GM12892 (cell line): ENCODE results near the gene STK38.
"Not testable (repeated sequence)": the region's sequence is repeated elsewhere in the genome, so short reads cannot be mapped to it uniquely, and the experiment has no call there.

Experiments used
- DNase-seq: peaks from one replicate; pipeline ENCODE4 v3.0.0; 2011; ENCODE audit not compliant: insufficient read length
- FAIRE-seq: peaks from 2 replicates; lab custom pipeline; 2011; peaks lifted over from hg19 to GRCh38; lab: Jason Lieb, UNC
- POLR2A ChIP-seq: IDR thresholded peaks from 2 replicates; pipeline ENCODE4 v1.6.1; 2011; ENCODE audit warnings: low read depth, low read length, control low read depth
- POLR2AphosphoS5 ChIP-seq: IDR thresholded peaks from 2 replicates; pipeline ENCODE4 v1.6.1; 2011; ENCODE audit warnings: low read depth, low read length, control low read depth
- TAF1 ChIP-seq: IDR thresholded peaks from 2 replicates; pipeline ENCODE4 v1.6.1; 2011; ENCODE audit warnings: low read depth, mild to moderate bottlenecking, control low read depth, low read length, borderline replicate concordance

STK38 gene

DNA sequence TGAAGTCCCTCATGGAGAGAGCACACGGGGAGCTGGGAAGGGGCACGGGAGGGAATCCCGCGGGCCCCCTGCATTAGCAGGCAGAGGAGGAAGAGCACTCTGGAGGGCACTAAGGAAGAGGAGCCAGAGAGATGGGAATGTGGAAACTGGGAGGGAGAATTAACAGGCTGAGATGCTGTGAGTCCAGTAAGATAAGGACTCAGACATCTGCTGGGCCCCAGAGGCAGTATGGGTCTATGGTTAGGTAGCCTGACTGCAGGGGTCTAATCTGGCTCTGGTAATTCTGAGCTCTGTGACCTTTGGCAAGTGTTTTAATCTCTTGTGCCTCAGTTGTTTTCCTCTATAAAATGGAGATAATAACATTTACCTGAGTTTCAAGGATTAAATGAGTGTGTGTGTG, 31.2 kb upstream of the STK38 start:
- FAIRE-seq: no peak
- DNase-seq: no peak

GRCh38 chr6:36578030-36578429, 30.8 kb upstream of the STK38 start:
- no peak for DNase-seq
- TF ChIP-seq POLR2A: no peak
- TF ChIP-seq TAF1: no peak
- no peak for FAIRE-seq

More for the DNA sequence above, 31.2 kb upstream of the STK38 start:
- no peak for TF ChIP-seq TAF1
- no peak for TF ChIP-seq POLR2AphosphoS5
- no peak for TF ChIP-seq POLR2A

- DNase-seq: no peak
- TF ChIP-seq POLR2AphosphoS5 (no peak), POLR2A (no peak), TAF1 (no peak)
- no peak for FAIRE-seq
Measured at GRCh38 chr6:36577301-36577700, 30.0 kb upstream of the STK38 start.

- no peak for FAIRE-seq
- DNase-seq: no peak
- TF ChIP-seq POLR2A (no peak), TAF1 (no peak), POLR2AphosphoS5 (no peak)
Measured at GRCh38 chr6:36576578-36576977, 29.3 kb upstream of the STK38 start.

DNA sequence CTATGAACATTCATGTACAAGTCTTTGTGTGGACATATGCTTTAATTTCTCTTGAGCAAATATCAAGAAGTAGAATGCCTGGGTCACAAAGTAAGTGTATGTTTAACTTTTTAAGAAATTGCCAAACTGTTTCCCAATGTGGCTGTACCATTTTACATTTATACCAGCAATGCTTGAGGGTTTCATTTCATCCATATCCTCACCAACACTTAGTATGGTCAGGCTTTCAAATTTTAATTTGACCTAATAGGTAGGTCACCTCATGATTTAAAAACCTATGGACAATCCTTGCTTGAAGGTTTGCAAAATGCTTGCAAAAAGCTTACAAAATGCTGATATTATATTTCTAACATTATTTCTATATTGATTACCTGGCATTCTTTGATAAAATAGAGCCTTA, 27.4 kb upstream of the STK38 start:
- DNase-seq (no peak), FAIRE-seq (no peak)
- no peak for TF ChIP-seq POLR2A
- no peak for TF ChIP-seq TAF1
- no peak for TF ChIP-seq POLR2AphosphoS5

GRCh38 chr6:36572353-36573311, 25.4 kb upstream of the STK38 start:
- not testable (repeated sequence) for FAIRE-seq

GRCh38 chr6:36571122-36572043, 24.1 kb upstream of the STK38 start:
- DNase-seq (no peak), FAIRE-seq (no peak)
- TF ChIP-seq TAF1: no peak
- TF ChIP-seq POLR2AphosphoS5: no peak
- TF ChIP-seq POLR2A: no peak

More at GRCh38 chr6:36572353-36573311, 25.4 kb upstream of the STK38 start:
- not testable (repeated sequence) for DNase-seq

GRCh38 chr6:36570264-36570663, 23.0 kb upstream of the STK38 start:
- DNase-seq (no peak), FAIRE-seq (no peak)
- TF ChIP-seq POLR2AphosphoS5: no peak
- no peak for TF ChIP-seq TAF1
- no peak for TF ChIP-seq POLR2A

- FAIRE-seq (no peak), DNase-seq (no peak)
- no peak for TF ChIP-seq POLR2A
- no peak for TF ChIP-seq TAF1
- no peak for TF ChIP-seq POLR2AphosphoS5
Measured at GRCh38 chr6:36566418-36566905, 19.2 kb upstream of the STK38 start.

- DNase-seq (no peak), FAIRE-seq (no peak)
- no peak for TF ChIP-seq POLR2AphosphoS5
- no peak for TF ChIP-seq POLR2A
- no peak for TF ChIP-seq TAF1
Measured at GRCh38 chr6:36563928-36564284, 16.6 kb upstream of the STK38 start.

DNA sequence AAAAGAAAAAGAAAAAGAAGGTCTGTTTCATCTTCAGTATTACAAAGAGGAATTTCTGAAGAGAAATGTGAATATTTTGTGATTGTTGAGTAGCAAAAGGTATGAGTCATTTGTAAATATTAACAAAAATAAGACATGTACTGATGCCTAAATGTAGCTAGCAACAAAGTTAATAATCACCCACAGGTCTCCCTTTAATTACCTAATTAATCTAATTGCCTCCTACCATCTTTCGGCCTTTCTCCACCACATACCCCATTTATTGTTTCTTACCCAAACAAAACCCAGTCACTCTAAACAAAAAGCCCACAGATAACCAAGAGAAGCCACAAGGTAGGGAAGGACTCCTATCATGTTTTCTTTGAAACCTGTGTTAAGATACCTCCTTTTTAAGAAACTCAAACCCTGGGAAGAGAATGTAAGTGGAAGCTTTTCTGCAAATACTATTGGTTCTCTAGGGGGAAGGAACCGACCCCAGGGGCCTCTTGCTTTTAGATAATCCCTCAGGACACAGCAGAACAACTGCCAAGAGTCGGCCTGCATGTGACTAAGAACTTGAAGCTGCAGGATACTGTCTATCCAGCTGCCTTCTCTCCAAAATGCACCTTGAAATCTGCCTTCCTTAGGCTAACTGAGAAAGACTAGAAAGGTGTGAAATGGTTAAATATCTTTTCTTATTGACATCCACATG, 16.1 kb upstream of the STK38 start:
- FAIRE-seq (no peak), DNase-seq (no peak)
- TF ChIP-seq TAF1: no peak
- no peak for TF ChIP-seq POLR2A
- TF ChIP-seq POLR2AphosphoS5: no peak
